ENCODE data around the gene SPAG9. TPM values are rescaled to one million over a fixed set of nuclear protein-coding genes. Genes with fewer than 3 reads are reported as not detected.

SPAG9 gene
- total and polyA plus RNA-seq, 2 experiments from 2014 or later: 13.7 to 45.0 TPM

- H3K27me3 Mint-ChIP-seq (ENCODE audit: insufficient read depth, low read depth, poor library complexity): peaks cover 11% of the 10 kb centered on the region
- Histone ChIP-seq H3K4me3 (no peak overlapping the region), H3K79me2 (replicated peaks; ENCODE audit: insufficient read depth) (no peaks in the 10 kb centered on the region), H3K4me2 (no peak overlapping the region), H3K27ac (ENCODE audit: low read depth) (no peak overlapping the region), H2AFZ (no peak overlapping the region), H3K36me3 (ENCODE audit: insufficient read depth) (no peaks in the 10 kb centered on the region), H3K4me1 (ENCODE audit: insufficient read depth) (peaks cover 26% of the 10 kb centered on the region), H4K20me1 (replicated peaks; ENCODE audit: insufficient read depth) (no peaks in the 10 kb centered on the region), H3F3A (replicated peaks; ENCODE audit: low read depth) (no peaks in the 10 kb centered on the region), H3K9me2 (ENCODE audit: insufficient read depth) (no peaks in the 10 kb centered on the region), H3K27me3 (ENCODE audit: insufficient read depth) (no peaks in the 10 kb centered on the region)
- ATAC-seq: no peak
- H3K36me3 Mint-ChIP-seq (ENCODE audit: low read depth): no peaks in the 10 kb centered on the region
- no peaks in the 10 kb centered on the region for H3K9me3 Mint-ChIP-seq
- no peak overlapping the region for H3K27ac Mint-ChIP-seq
- peaks cover 56% of the 10 kb centered on the region for H3K4me1 Mint-ChIP-seq
- H3K4me3 Mint-ChIP-seq: no peak overlapping the region
- TF ChIP-seq ETS1 (IDR thresholded peaks at IDR 0.05) (no peak), CREB1 (CRISPR knock-in tag; IDR thresholded peaks at IDR 0.05; ENCODE audit: low read depth) (no peak), POLR2AphosphoS5 (IDR thresholded peaks at IDR 0.05; ENCODE audit: low read depth) (no peak), EZH2phosphoT487 (IDR thresholded peaks at IDR 0.05; ENCODE audit: unreplicated experiment) (no peak), NANOG (IDR thresholded peaks at IDR 0.05; ENCODE audit: borderline replicate concordance) (no peak), ZNF114 (CRISPR knock-in tag; IDR thresholded peaks at IDR 0.05) (no peak), CTCF (conservative IDR thresholded peaks at IDR 0.05; ENCODE audit: low read depth in 2 of 2) (no peak), ZNF462 (CRISPR knock-in tag; IDR thresholded peaks at IDR 0.05) (no peak), EZH2 (IDR thresholded peaks at IDR 0.05; ENCODE audit: low read depth, unreplicated experiment) (no peak), STAT1 (IDR thresholded peaks at IDR 0.05; ENCODE audit: unreplicated experiment) (no peak), ZNF331 (CRISPR knock-in tag; IDR thresholded peaks at IDR 0.05; ENCODE audit: low read depth) (no peak), JUNB (IDR thresholded peaks at IDR 0.05; ENCODE audit: unreplicated experiment) (no peak), REST (IDR thresholded peaks at IDR 0.05; ENCODE audit: unreplicated experiment) (no peak)
- no peak for DNase-seq (ENCODE audit: low spot score)
Measured at GRCh38 chr17:50913120-50913519, 207.5 kb downstream of the SPAG9 start.
